GM12874 (cell line): ENCODE measurements around the gene WDR20.

Experiments used
- CTCF ChIP-seq: IDR thresholded peaks from 2 replicates; pipeline ENCODE4 v1.5.1; 2011; ENCODE audit warnings: low read depth, mild to moderate bottlenecking, control low read depth, low read length, moderate library complexity; ENCODE audit not compliant: insufficient read depth

Gene WDR20

GRCh38 chr14:102181187-102181586 is 41.5 kb downstream of the WDR20 start:
- TF ChIP-seq CTCF = no peak

- no peak for TF ChIP-seq CTCF
These were observed 42.5 kb downstream of the WDR20 start for GRCh38 chr14:102182190-102182589.

GRCh38 chr14:102182936-102183619 is 43.4 kb downstream of the WDR20 start:
- TF ChIP-seq CTCF = no peak

GRCh38 chr14:102183886-102184285 is 44.2 kb downstream of the WDR20 start:
- TF ChIP-seq CTCF = no peak

GRCh38 chr14:102184316-102185035 is 44.8 kb downstream of the WDR20 start:
- no peak for TF ChIP-seq CTCF

- no peak for TF ChIP-seq CTCF
These were observed 45.7 kb downstream of the WDR20 start for GRCh38 chr14:102185360-102185759.

- no peak for TF ChIP-seq CTCF
These were observed 47.3 kb downstream of the WDR20 start for GRCh38 chr14:102187044-102187443.
